ENCODE measurements around the gene ARHGAP32.

GRCh38 chr11:129042503-129042902, 149.6 kb downstream of the ARHGAP32 start:
- TF ChIP-seq EZH2 (IDR thresholded peaks at IDR 0.05; ENCODE audit: insufficient read depth, poor library complexity, severe bottlenecking): no peak
- TF ChIP-seq EZH2phosphoT487 (IDR thresholded peaks at IDR 0.05; ENCODE audit: insufficient read depth, low read depth): no peak
